ENCODE results near the gene AHNAK2.
"Not testable (repeated sequence)": the region's sequence is repeated elsewhere in the genome, so short reads cannot be mapped to it uniquely, and the experiment has no call there.

AHNAK2 gene

DNA sequence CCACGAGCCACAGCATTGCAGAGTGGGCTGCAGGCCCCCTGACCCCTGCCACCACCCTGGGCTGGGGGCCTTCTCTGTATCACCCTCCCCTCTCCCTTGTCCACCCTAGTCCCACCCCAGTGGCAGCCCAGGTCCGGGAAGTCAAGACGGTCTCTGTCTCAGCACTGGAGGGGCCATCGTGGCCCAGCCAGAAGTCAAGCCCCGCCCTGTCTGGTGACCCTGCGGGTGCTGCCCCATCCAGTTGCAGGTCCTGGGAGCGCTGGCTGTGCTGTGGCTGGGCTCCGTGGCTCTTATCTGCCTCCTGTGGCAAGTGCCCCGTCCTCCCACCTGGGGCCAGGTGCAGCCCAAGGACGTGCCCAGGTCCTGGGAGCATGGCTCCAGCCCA is 50.8 kb downstream of the AHNAK2 start:
- ATAC-seq = no peak
- no peak for DNase-seq

GRCh38 chr14:104926619-104927431 is 51.3 kb downstream of the AHNAK2 start:
- DNase-seq (peak; percentile 37), ATAC-seq (peak; percentile 67)

- DNase-seq (no peak), ATAC-seq (no peak)
Observed at GRCh38 chr14:104925855-104926609, 52.1 kb downstream of the AHNAK2 start.

GRCh38 chr14:104925214-104925854 is 52.8 kb downstream of the AHNAK2 start:
- no peak for DNase-seq

DNA sequence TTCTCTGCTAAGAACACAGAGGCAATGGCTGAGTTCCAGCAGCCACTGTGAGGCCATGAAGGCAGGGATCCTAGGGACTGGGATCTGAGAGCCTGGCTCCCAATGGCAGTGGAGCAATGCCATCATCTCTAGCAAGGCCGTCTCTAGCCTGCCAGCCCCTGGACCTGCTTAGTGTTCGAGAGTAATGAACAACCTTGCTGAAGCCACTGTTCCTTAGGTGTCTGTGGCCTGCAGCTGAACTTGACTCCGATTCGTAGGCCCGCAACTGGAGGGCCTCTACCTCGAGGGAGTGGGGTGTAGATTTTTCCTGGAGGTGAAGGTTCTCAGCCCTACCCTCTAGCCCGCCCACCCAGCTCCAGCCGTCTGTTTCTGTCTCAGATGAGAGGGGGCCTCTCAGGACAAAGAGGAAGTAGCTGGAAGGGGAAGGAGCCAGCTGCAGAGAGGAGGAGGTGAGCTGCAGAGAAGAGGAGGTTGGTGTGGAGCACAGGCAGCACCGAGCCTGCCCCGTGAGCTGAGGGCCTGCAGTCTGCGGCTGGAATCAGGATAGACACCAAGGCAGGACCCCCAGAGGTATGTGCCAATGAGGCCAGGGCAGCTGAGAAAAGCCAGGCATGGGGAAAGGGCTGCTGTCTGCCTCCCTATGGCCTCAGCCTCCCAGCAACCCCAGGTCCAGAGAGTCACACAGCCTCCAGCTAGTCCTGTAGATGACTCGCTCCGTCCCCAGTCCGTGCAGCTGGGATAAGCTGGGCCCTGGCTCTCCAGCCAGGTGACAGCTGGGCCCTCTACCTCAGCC is 53.6 kb downstream of the AHNAK2 start, which contains the start of gene PLD4:
TSS of gene PLD4 (plus strand) at position 459 of the 793 bp plus-strand sequence. CDS start 2,262 bp downstream, outside the sequence.
- ATAC-seq (no peak), DNase-seq (no peak)

More at GRCh38 chr14:104925214-104925854, 52.8 kb downstream of the AHNAK2 start:
- ATAC-seq = no peak

DNA sequence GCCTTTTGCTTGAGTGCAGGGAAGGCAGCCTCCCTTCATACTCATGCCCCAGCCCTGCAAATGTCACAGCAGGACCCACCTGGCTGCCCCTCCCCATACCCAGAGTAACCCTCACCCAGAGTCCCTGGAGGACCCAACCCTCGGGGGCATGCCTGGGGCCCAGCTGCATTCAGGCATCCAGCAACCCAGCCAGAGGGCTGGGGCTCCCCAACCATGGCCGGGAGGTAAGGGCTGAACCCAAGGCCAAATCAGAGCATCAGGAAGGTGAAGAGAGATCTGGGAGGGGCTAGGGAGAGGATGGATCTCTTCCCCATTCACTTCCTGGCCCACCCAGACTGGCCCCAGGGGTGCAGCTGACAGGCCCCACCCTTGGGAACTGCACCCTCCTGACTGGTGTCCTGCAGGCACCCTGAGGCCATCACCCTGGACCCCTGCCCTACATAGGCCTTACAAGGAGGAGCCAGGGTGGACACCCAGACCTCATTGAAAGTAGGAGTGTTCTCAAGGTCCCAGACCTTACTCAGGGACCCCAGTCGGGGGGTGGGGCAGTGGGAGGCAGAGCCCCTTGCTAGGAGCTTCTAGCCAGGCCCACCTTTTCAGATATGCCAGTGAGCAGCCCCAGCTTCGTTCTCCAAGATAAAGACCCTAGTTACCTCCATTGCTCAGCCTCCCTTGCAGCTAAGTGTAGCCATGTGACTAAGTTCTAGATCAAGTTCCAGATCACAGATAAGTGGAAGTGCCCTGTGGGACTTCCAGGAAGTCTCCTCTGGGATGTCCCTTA is 54.3 kb downstream of the AHNAK2 start:
- no peak for DNase-seq
- no peak for ATAC-seq

DNA sequence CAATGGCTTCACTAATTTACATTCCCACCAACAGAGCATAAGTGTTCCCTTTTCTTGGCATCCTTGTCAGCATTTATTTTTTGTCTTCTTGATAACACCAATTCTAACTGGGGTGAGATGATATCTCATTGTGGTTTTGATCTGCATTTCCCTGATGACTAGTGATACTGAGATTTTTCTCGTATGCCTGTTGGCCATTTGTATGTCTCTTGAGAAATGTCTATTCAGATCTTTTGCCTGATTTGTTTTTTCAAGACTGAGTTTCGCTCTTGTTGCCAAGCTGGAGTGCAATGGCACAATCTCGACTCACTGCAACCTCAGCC is 58.2 kb downstream of the AHNAK2 start:
- no peak for ATAC-seq
- DNase-seq = no peak

DNA sequence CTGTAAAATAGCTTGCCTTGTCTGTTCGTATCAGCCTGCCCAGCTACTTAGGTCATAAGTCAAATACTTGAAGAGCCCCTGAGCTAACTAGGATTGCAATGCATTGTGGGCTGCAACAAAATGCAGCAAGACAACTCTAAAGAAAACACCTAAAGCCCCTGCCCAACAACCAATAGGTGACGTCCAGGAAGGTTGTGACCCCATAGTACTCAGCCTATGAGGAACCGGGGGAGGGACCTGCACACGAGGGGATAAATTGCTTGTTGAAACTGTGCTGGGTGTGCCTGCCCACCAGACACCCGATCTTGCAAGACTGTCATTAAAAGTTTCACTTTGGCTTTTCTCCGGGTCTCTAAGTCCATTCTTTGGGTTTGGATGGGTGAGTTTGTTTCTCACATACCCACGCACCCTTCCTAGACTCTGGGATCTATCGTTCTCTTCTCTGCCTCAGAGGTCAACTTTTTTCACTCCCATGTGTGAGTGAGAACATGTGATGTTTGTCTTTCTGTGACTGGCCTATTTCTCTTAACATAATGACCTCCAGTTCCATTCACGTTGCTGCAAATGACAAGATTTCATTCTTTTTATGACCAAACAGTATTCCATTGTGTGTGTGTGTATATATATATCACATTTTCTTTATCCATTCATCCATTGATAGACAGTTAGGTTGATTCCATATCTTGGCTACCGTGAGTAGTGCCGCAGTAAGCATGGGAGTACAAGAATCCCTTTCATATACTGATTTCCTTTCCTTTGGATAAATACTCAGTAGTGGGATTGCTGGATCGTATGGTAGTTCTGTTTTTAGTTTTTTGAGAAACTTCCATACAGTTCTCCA is 58.8 kb downstream of the AHNAK2 start:
- not testable (repeated sequence) for DNase-seq, ATAC-seq

GRCh38 chr14:104917993-104918392 is 60.2 kb downstream of the AHNAK2 start:
- DNase-seq (no peak), ATAC-seq (no peak)

- DNase-seq (no peak), ATAC-seq (no peak)
Observed at GRCh38 chr14:104917116-104917515, 61.1 kb downstream of the AHNAK2 start.

GRCh38 chr14:104913435-104913834 is 64.7 kb downstream of the AHNAK2 start:
- no peak for DNase-seq

GRCh38 chr14:104912053-104912452 is 66.1 kb downstream of the AHNAK2 start:
- ATAC-seq (no peak), DNase-seq (no peak)

More at GRCh38 chr14:104913435-104913834, 64.7 kb downstream of the AHNAK2 start:
- ATAC-seq = no peak

GRCh38 chr14:104908303-104908702 is 69.9 kb downstream of the AHNAK2 start:
- DNase-seq (no peak), ATAC-seq (no peak)

GRCh38 chr14:104905579-104905933 is 72.6 kb downstream of the AHNAK2 start:
- DNase-seq, ATAC-seq: not testable (repeated sequence)

GRCh38 chr14:104904650-104905578 is 73.3 kb downstream of the AHNAK2 start:
- not testable (repeated sequence) for DNase-seq, ATAC-seq

- ATAC-seq (no peak), DNase-seq (no peak)
Observed at GRCh38 chr14:104903990-104904389, 74.2 kb downstream of the AHNAK2 start.

- no peak for DNase-seq
- no peak for ATAC-seq
Observed at GRCh38 chr14:104900639-104901512, 77.3 kb downstream of the AHNAK2 start.

DNA sequence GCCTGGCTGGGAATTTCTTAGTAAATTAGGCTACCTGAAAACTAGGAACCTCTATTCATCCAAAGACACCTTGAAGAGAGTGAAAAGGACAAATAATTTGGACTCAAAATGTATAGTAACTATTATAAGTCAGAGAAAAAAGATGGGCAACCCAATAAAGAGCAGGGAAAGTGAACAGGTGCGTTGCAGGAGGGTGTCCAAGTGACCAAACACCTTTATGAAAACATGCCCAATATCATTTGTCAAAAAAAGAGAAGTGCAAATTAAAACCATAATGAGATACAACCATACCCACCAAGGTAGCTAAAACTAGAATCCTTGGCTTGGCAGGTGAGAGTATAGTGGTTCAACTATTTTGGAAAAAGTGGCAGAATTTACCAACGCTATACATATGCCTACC is 78.4 kb downstream of the AHNAK2 start:
- DNase-seq (no peak), ATAC-seq (no peak)
